Amygdala (tissue), 56 donors: ENCODE results near the gene PFAS.

ENCODE experiments used
- DNase-seq, 56 donors: peaks; one replicate each; lab custom pipeline; 2025; lab: John Stamatoyannopoulos, UW

The PFAS gene

DNA sequence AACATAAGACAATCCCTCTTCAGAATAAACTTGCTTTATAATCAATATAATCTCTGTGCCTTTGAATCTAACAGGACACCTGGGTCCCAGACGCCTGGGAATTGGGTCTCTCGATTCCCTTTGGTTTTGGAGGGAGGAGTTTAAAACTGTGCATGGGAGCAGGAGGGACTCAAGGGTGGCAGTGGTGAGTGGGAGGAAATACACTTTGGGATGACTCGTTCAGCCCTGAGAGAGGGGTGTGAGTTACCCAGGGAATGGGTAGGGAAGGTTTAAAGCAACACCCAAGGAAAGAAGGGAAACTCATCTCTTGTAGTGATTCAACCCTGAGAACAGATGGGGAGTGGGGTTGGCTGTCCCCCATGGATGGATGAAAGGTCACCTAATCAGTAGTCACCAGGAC is 41.0 kb downstream of the PFAS start:
- DNase-seq: no peak

DNA sequence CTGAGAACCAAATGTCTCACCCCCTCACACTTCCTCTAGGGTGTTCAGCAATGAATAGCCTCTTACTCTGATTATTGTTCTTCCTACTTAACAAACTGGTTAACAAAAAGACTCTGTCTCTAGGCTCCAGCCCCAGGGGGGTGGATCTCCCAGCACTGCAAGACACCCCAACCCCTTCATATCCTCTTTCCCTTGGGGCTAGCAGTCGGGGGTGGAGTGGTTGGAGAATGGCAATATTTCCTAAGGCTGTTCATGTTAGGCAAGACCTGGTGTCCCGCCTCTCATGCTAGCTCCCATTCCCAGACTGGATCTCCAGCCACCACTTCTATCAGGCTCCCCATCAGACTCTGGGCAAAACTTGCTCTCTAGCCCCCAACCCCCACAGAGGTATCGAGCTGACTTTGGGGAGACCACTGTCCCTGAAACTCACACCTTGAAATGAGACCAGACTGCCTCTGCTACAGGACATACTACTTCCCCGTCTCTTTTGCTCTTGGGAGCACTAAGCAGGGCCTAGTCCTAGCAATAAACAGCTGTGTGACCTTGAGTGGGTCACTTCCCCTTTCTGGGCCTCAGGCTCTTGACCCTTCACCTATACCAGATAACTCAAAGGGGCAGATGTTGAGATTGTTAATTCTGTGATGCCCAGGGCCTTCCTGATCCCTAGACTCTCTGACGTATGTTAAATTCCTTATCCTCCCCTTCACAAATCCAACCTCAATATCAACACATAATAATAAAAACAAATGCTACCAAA is 43.7 kb downstream of the PFAS start:
- no peak for DNase-seq

- DNase-seq: peak in 1 of 56 donors; percentile 9
Measured at GRCh38 chr17:8294361-8294760, 45.3 kb downstream of the PFAS start.

- no peak for DNase-seq
Measured at GRCh38 chr17:8294814-8295316, 45.8 kb downstream of the PFAS start.

GRCh38 chr17:8300226-8300625 is 51.1 kb downstream of the PFAS start:
- no peak for DNase-seq

DNA sequence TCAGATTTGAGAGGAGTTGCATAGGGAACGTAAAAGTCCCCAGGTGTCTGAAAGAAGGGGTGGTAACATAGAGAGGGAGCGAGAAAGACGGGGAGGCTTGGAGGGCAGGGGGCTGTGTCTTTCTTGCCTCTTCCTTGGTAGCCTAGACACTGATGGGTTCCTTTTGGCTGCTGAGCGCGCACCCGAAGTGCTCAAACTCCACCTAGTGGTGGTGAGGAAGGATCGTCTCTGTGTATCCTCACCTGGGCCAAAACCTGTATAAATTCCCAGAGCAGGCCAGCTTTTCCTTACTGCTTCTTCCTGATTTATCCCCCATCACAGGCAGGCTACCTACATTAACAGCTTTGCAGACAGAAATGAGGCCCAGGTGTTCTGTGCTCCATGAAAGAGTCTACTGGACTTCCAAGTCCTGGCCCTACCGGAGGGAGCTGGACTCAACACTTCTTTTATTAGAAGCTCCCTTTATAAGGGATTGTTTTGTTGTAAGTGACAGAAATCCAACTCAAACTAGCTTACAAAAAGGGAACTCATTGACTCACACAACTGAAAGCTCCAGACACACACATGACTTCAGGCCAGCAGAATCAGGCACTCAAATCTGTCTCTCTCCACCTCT is 51.6 kb downstream of the PFAS start:
- peak in 45 of 56 donors; percentile 5 to 66 (median 28) for DNase-seq

- no peak for DNase-seq
Measured at GRCh38 chr17:8310601-8311123, 61.6 kb downstream of the PFAS start.

- DNase-seq: no peak
Measured at GRCh38 chr17:8311131-8311790, 62.2 kb downstream of the PFAS start.

- DNase-seq: no peak
Measured at GRCh38 chr17:8312251-8312650, 63.2 kb downstream of the PFAS start.

DNA sequence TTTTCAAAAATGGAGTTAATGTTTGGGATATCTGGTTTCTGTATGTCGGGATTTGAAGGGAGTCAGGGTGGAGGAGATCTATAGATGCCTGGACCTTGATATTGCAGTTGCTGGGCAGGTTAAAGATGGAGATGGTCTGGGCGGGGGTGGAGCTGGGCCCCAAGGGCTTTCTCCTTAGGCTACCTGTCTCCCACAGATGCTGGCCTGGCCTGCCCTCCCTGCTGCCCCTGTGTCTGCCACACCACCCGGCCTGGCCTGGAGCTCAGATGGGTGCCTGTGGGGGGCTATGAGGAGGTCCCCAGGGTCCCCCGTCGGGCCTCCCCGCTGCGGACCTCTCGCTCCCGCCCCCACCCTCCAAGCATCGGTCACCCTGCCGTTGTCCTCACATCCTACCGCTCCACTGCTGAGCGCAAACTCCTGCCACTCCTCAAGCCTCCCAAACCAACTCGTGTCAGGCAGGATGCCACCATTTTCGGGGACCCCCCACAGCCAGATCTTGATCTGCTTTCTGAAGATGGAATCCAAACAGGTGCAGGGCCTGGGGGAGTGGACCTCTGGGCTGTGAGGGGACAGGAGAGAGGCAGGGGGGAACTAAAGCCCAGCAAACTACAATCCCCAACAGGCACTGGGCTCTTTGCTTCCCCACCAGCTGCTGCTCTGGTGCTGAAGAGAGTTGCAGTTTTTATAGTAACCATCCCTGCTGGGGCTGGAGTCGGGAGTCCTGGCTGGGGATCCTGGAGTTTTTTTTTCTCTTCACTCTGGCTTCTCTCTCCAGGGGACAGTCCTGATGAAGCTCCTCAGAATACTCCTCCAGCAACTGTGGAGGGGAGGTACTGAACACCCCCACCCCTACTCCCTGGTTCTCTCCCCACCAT is 63.9 kb downstream of the PFAS start:
- no peak for DNase-seq

DNA sequence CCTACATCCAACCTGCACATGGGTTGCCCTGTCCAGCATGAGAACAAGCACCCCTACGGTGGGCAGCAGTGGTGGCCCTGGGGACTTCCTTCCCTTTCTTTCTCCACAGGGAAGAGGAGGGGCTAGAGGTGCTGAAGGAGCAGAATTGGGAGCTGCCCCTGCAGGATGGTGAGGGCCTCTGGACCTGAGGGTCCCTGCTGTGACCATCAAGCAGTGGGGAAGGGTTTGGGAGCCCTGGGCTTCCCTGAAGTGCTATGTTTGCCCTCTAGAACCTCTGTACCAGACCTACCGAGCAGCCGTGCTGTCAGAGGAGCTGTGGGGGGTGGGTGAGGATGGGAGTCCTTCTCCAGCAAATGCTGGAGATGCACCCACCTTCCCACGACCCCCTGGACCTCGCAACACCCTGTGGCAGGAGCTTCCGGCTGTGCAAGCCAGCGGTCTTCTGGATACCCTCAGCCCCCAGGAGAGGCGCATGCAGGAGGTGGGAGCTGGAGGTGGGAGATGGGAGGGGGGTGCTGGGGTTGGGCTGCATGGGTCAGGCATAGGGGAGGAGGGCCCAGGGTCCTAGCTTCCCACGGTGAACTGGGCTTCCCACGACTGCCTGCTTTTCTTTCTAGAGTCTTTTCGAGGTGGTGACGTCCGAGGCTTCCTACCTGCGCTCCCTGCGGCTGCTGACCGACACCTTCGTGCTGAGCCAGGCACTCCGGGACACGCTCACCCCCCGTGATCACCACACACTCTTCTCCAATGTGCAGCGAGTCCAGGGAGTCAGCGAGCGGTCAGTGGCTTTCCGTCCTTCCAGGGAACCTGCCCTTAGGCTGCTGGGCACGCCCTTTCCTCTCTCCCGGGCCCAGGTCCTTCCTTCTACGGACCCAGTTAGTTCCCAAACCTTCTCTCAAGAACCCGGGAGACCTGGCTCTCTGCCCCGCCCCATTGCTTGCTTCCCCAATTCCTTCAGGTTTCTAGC is 66.0 kb downstream of the PFAS start:
- DNase-seq: no peak

DNA sequence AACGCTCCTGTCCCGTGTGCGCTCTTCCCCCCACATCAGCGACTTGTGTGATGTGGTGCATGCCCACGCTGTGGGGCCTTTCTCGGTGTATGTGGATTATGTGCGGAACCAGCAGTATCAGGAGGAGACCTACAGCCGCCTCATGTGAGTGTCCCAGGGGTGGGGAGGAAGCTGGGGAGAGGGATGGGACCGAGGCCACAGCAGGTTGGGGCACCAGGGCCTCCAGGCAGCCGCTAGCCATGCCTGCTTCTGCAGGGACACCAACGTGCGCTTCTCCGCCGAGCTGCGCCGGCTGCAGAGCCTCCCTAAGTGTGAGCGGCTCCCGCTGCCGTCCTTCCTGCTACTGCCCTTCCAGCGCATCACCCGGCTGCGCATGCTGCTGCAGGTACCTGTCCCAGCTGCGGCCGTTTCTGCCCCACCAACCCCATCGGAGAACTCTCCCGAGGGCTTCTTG is 66.7 kb downstream of the PFAS start:
- DNase-seq: no peak

- DNase-seq: no peak
Measured at GRCh38 chr17:8318010-8318935, 69.2 kb downstream of the PFAS start.
